Esophagus squamous epithelium (tissue), 4 donors: ENCODE results near the gene LILRA2.

Source experiments
- POLR2A ChIP-seq, 4 donors: fragments of 450-650 bp; IDR thresholded peaks; one replicate each; pipeline ENCODE4 v1.6.1; 2017; ENCODE audit warnings: antibody characterized with exemption in 4 of 4, mild to moderate bottlenecking in 4 of 4, moderate library complexity in 3 of 4
- TF ChIP-seq, protein P1 (sequence below), 6 experiments: fragments of 450-650 bp in 4 of 6; fragments of 200-600 bp in 2 of 6; sonication (generic) in 2 of 6; IDR thresholded peaks; one replicate each; pipeline ENCODE4 v1.5.1; 2016 to 2019; ENCODE audit warnings: antibody characterized with exemption in 6 of 6, mild to moderate bottlenecking in 4 of 6, moderate library complexity in 4 of 6

DNA sequence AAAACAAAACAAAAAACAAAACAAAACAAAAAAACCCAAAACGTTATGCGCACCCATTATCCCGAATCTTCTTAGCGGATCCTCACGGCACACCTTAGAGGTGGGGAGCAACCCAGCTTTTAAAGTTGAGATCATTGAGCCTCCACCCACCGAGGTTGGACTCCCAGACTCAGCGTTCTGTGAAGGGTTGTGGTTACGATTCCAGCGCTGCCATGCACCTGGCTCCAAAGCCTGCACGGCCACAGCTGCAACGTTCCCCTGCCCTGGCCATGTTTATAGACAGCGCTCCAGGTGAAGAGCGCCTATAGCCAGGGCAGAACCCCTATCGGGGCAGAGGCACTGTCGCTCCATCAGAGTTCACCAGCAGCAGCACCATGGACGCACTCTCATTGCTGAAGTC is 18.7 kb upstream of the LILRA2 start:
- TF ChIP-seq, protein P1, sequence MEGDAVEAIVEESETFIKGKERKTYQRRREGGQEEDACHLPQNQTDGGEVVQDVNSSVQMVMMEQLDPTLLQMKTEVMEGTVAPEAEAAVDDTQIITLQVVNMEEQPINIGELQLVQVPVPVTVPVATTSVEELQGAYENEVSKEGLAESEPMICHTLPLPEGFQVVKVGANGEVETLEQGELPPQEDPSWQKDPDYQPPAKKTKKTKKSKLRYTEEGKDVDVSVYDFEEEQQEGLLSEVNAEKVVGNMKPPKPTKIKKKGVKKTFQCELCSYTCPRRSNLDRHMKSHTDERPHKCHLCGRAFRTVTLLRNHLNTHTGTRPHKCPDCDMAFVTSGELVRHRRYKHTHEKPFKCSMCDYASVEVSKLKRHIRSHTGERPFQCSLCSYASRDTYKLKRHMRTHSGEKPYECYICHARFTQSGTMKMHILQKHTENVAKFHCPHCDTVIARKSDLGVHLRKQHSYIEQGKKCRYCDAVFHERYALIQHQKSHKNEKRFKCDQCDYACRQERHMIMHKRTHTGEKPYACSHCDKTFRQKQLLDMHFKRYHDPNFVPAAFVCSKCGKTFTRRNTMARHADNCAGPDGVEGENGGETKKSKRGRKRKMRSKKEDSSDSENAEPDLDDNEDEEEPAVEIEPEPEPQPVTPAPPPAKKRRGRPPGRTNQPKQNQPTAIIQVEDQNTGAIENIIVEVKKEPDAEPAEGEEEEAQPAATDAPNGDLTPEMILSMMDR (IDR thresholded peaks at IDR 0.05): no peak
- no peak for TF ChIP-seq POLR2A (IDR thresholded peaks at IDR 0.05)
